Subcutaneous adipose tissue (tissue), 4 donors: ENCODE results near the gene CRYGB. TPM values are rescaled to one million over a fixed set of nuclear protein-coding genes. Genes with fewer than 3 reads are reported as not detected.

Experiments used
- total RNA-seq, 4 donors: library from RNA; depleted of rRNA; stranded (reverse); fragments of >200 nt; gene quantifications; one replicate each; pipeline ENCODE4 v1.1.0, GENCODE V29; 2016
- TF ChIP-seq, protein P1 (sequence below): fragments of 450-650 bp; IDR thresholded peaks from one replicate; pipeline ENCODE4 v1.5.1; 2016; ENCODE audit warnings: low read depth, mild to moderate bottlenecking, control low read depth, antibody characterized with exemption, moderate library complexity

CRYGB gene
- total RNA-seq, 4 donors from 2014 or later: not detected

DNA sequence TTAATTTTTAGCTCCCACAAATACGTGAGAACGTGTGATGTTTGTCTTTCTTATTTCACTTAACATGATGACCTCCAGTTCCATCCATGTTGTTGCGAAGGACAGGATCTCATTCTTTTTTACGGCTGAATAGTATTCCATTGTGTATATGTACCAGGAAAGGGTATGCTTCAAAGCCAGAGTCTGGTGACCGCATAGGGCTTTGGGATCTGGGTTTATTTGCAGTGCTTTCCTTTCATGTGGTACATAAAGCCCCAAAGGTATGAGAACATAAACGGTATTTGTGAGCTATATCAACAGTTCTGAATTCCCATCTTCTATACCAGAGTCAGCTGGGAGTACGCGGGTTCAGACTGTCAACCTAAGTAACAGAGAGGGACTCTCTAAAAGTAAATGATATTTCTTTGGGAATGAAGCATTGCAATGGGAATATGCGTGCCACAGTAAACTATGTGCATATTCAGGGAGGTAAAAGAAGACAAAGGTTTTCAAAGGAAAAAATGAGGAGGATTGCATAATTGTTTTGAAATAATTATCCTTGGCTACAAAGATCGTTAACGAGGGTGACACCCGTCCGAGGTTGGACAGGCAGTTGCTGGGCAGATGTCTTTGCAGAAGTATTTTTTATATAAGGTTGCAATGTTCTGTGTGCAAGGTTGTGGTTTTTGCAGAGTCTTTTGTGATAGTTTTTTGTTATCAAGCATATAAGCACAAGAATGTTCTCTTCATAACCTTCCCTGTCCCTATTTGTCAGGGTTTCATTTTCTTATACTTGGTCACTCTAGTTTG, 46.1 kb downstream of the CRYGB start:
- TF ChIP-seq, protein P1, sequence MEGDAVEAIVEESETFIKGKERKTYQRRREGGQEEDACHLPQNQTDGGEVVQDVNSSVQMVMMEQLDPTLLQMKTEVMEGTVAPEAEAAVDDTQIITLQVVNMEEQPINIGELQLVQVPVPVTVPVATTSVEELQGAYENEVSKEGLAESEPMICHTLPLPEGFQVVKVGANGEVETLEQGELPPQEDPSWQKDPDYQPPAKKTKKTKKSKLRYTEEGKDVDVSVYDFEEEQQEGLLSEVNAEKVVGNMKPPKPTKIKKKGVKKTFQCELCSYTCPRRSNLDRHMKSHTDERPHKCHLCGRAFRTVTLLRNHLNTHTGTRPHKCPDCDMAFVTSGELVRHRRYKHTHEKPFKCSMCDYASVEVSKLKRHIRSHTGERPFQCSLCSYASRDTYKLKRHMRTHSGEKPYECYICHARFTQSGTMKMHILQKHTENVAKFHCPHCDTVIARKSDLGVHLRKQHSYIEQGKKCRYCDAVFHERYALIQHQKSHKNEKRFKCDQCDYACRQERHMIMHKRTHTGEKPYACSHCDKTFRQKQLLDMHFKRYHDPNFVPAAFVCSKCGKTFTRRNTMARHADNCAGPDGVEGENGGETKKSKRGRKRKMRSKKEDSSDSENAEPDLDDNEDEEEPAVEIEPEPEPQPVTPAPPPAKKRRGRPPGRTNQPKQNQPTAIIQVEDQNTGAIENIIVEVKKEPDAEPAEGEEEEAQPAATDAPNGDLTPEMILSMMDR: no peak

DNA sequence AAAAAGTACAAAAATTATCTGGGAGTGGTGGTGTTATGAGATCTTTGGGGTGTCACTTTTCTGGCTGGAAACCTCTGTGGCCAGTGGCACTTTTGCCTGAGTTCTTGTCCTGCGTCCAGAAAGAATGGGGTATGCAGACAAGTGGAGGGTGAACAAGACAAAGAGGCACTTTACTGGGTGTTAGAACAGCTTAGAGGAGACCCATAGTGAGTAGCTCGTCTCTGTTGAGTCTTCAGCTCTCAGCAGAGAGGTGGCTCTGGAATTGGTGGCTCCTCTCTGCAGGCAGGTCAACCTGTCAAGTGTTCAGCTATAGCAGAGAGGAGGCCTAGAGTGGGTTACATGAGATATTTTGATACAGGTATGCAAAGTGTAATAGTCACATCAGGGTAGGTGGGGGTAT, 47.7 kb downstream of the CRYGB start:
- TF ChIP-seq, protein P1: no peak

DNA sequence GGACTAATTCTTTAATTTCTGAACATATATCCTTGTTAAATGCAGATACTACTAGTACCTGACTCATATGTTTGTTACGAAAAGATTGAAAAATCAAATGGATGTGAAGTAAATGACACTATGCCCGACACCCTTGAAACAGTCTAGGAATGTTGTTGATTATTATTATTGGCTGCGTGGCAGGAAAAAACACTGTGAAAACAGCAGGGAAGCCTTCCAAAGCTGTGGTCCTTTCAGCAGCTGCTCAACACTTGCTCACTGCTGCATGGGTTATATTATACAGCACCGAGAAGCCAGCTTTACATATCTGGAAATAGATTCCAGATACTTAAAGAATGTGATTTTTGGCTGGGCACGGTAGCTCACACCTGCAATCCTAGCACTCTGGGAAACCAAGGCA, 48.2 kb downstream of the CRYGB start:
- TF ChIP-seq, protein P1: no peak

DNA sequence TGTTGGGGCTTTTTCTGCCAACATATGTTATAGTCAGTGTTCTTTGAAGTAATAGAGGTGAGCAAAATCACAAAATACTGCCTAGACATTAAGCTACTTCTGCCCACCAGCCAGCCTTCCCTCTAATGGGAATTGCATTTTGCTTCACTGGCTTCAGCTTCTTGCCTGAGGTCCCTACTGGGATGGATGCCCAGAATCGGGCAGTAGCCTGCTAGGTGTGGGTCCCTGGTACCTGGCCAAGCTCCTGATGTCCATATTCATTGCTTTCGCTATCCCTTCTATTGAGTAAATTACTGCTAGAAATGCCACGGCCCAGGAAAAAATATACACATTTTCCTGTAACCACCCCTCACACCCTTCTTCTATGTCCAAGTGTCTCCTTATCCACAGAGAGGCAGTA, 48.6 kb downstream of the CRYGB start:
- TF ChIP-seq, protein P1: no peak

DNA sequence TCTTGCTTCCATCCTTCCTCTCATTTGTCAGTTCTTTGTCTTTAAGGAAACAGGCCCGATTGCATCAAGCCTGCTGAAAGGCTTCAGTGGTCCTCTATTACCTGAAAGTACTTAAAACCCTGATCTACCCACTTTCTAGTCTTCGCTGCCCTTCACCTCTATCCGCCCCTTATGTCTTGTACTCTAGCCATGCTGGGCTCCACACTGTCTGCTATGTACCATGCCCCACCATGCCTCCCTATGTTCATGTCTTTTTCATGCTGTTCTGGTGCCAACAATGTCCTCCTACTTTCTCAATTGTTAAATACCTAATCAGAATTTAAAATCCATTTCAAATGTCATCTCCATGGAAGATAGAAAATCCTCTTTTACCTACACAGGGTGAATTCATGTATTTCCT, 49.9 kb downstream of the CRYGB start:
- TF ChIP-seq, protein P1: no peak

DNA sequence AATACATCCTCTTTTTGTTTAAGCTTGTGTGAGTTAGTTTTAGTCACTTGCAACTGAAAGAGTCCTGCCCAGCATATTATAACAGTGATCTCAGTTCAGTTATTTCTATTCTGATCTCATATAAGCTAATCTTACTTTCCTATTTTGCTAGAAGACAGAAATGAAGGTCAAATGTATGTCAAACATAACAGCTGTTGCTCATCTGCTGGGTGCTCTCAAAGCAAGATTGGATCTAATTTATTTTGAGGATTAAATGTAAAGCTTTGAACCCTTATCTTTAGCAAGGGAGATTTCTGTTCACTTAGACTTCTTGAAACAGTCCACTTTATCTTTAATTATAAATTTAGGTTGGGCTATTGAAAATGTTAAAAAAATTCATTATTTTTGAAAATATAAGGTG, 52.8 kb downstream of the CRYGB start:
- TF ChIP-seq, protein P1: no peak

Other genes with a start within 250 kb of the CRYGB start
- gene PLEKHM3, start 120.6 kb downstream of the CRYGB start, total RNA-seq: 10 to 100 TPM; 24.6 to 36.0 (median 26.2) TPM
- not detected for gene CRYGD, start 21.6 kb downstream of the CRYGB start, total RNA-seq
- not detected for gene CRYGC, start 16.3 kb downstream of the CRYGB start, total RNA-seq
- not detected for gene CRYGA, start 17.4 kb upstream of the CRYGB start, total RNA-seq
- not detected for gene C2orf80, start 43.9 kb upstream of the CRYGB start, total RNA-seq
- 100 to 1,000 TPM; 126 to 345 (median 247) TPM for gene IDH1, start 108.9 kb upstream of the CRYGB start, total RNA-seq
- gene PIKFYVE, start 120.1 kb upstream of the CRYGB start, total RNA-seq: 10 to 100 TPM; 37.5 to 55.3 (median 43.3) TPM